Measurements from ENCODE around the gene C20orf173.

C20orf173 gene

GRCh38 chr20:35502352-35502751 is 27.1 kb downstream of the C20orf173 start:
- DNase-seq (ENCODE audit: extremely low read depth, low read depth), result no peak
- TF ChIP-seq CTCF (IDR thresholded peaks at IDR 0.05; ENCODE audit: low read depth, low read length), result no peak

GRCh38 chr20:35499271-35499670 is 30.2 kb downstream of the C20orf173 start:
- no peak for TF ChIP-seq CTCF (IDR thresholded peaks at IDR 0.05; ENCODE audit: low read depth, low read length)
- no peak for DNase-seq (ENCODE audit: extremely low read depth, low read depth)

GRCh38 chr20:35497780-35498189 is 31.7 kb downstream of the C20orf173 start:
- no peak for DNase-seq (ENCODE audit: extremely low read depth, low read depth)
- TF ChIP-seq CTCF (IDR thresholded peaks at IDR 0.05; ENCODE audit: low read depth, low read length), result no peak

GRCh38 chr20:35497320-35497719 is 32.1 kb downstream of the C20orf173 start:
- no peak for TF ChIP-seq CTCF (IDR thresholded peaks at IDR 0.05; ENCODE audit: low read depth, low read length)
- DNase-seq (ENCODE audit: extremely low read depth, low read depth), result no peak

- no peak for DNase-seq (ENCODE audit: extremely low read depth, low read depth)
- no peak for TF ChIP-seq CTCF (IDR thresholded peaks at IDR 0.05; ENCODE audit: low read depth, low read length)
Measured at GRCh38 chr20:35496481-35496880, 33.0 kb downstream of the C20orf173 start.

GRCh38 chr20:35492352-35492751 is 37.1 kb downstream of the C20orf173 start:
- no peak for TF ChIP-seq CTCF (IDR thresholded peaks at IDR 0.05; ENCODE audit: low read depth, low read length)
- DNase-seq (ENCODE audit: extremely low read depth, low read depth), result no peak

- DNase-seq (ENCODE audit: extremely low read depth, low read depth), result no peak
Measured at GRCh38 chr20:35491823-35492222, 37.6 kb downstream of the C20orf173 start.

More at GRCh38 chr20:35491823-35492222, 37.6 kb downstream of the C20orf173 start:
- no peak for TF ChIP-seq CTCF (IDR thresholded peaks at IDR 0.05; ENCODE audit: low read depth, low read length)
